ENCODE measurements around the gene PPP1R15A. TPM values are rescaled to one million over a fixed set of nuclear protein-coding genes. Genes with fewer than 3 reads are reported as not detected.
"Not testable (repeated sequence)": the region's sequence is repeated elsewhere in the genome, so short reads cannot be mapped to it uniquely, and the experiment has no call there.

The PPP1R15A gene
- total RNA-seq, 1 donor from 2014 or later, result 21.6 TPM

DNA sequence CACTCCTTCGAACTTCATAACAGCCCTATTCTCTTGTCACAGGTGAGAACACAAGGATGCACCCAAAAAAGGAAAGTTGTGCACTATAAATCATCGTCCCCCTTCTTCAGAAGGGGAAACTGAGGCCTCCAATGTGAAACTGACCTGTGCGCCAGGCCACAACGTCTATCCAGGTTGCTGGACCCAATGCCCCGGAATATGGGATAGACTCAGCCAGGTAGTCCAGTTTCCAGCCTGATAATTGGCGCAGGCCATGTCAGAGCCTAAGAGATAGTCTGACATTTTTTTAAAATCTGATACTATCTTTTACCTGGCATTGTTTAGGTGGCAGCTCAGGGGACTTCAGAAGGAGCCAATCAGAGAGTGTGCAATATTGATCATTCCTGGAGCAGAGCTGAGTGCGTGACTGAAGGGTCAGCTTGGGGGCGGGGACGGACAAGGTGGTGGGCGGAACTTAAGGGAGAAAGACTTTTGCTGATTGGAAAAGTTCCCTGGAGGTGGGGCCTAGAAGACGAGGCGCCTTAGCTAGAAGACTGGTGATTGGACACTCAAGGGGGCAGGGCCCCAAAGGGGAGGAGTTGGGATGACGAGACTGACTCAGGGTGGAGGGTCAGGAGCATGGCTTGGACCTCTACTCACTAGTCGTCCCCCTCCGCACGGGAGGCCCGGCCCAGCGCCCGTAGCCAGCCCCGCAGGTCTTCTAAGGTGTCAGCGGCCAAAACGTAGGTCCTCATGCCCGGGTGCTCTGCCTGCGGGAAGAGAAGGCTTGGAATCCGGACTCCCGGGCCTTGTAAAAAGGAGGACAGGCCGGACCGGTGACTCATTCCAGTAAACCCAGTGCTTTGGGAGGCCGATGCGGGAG, 12.3 kb upstream of the PPP1R15A start:
- no peak for DNase-seq (ENCODE audit: low read depth in 2 of 2)

- no peak for DNase-seq (ENCODE audit: low read depth in 2 of 2)
Measured at GRCh38 chr19:48861313-48861712, 10.9 kb upstream of the PPP1R15A start.

DNA sequence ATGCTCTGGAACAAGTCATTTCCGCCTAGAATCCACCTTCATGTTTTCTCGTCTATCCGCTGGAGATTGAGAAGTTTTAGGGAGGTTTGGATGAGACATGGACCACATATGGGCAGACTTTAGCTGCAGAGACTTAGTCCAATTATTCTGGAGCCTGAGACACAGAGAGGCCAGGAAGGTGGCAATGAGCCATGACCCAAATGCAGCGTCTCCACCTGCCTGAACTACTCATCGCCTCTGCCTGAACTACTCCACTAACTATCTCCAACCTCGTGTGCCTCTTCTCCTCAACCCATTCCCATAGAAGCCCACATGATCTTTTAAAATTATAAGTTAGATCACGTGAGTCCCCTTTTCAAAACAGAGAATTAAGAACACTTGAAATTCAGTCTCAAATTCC, 9.4 kb upstream of the PPP1R15A start:
- no peak for DNase-seq (ENCODE audit: low read depth in 2 of 2)

GRCh38 chr19:48866692-48867091, 5.5 kb upstream of the PPP1R15A start:
- DNase-seq (ENCODE audit: low read depth in 2 of 2), result no peak

GRCh38 chr19:48867123-48867745, 5.0 kb upstream of the PPP1R15A start:
- DNase-seq (ENCODE audit: low read depth in 2 of 2), result no peak

DNA sequence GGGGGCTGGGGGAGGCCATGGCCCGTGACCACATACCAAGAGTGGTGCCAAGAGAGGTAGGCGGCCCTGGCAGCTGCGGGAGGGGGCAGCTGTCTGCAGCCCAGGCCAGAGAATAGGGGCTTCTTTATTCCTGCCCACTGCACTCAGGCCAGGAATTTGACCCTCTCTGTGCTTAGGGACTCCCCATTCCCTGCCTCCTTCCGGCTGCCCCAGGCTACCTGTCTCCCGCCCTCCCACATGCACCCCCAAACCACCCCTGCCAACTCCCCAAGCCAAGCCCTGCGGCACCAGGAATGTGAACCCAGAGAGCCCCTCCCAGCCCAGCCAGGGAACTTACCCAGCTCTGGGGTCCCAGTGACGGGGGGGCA, 4.5 kb upstream of the PPP1R15A start:
- DNase-seq (ENCODE audit: low read depth in 2 of 2), result no peak

- peak in 1 of 2 donors; percentile 33 for DNase-seq (ENCODE audit: low read depth in 2 of 2)
Measured at GRCh38 chr19:48868114-48868886, 3.9 kb upstream of the PPP1R15A start, which contains the start of gene PLEKHA4. TSS of gene PLEKHA4 (minus strand) at chr19:48868617. CDS start at chr19:48867620, 997 bp downstream.

- no peak for DNase-seq (ENCODE audit: low read depth in 2 of 2)
Measured at GRCh38 chr19:48870048-48870447, 2.2 kb upstream of the PPP1R15A start.

DNA sequence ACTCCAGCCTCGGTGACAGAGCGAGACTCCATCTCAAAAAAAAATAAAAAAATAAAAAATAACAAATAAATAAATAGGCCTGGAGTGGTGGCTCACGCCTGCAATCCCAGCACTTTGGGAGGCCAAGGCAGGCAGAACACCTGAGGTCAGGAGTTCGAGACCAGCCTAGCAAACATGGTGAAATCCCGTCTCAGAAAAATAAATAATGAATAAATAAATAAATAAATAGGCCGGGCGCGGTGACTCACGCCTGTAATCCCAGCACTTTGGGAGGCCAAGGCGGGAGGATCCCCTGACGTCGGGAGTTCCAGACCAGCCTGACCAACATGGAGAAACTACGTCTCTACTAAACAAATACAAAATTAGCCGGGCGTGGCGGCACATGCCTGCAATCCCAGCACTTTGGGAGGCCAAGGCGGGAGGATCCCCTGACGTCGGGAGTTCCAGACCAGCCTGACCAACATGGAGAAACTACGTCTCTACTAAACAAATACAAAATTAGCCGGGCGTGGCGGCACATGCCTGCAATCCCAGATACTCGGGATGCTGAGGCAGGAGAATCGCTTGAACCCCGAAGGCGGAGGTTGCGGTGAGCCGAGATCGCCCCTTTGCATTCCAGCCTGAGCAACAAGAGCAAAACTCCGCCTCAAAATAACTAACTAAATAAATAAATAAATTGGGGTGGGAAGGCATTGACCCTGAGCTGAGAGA, 595 bp upstream of the PPP1R15A start:
- not testable (repeated sequence) for DNase-seq (ENCODE audit: low read depth in 2 of 2)

DNA sequence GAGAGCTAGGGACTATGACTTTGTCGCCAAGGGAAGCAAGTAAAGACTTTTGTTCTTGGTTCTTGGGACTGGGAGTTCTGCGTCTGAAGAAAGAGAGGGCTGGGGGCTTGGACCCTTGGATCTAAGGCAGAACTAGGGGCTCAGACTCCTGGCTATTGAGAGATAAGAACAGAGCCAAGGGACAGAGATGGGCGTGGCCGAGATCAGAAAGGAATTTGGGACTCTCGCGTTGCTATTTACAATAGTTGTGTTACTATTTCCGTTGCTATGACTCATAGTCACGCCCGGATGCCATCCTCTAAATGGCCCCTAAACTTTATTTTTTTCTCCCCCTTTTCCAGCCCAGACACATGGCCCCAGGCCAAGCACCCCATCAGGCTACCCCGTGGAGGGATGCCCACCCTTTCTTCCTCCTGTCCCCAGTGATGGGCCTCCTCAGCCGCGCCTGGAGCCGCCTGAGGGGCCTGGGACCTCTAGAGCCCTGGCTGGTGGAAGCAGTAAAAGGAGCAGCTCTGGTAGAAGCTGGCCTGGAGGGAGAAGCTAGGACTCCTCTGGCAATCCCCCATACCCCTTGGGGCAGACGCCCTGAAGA, 759 bp downstream of the PPP1R15A start:
- peak; percentile 94 to 97 for DNase-seq (ENCODE audit: low read depth in 2 of 2)

GRCh38 chr19:48873476-48874302, 1.5 kb downstream of the PPP1R15A start:
- peak in 1 of 2 donors; percentile 24 for DNase-seq (ENCODE audit: low read depth in 2 of 2)

GRCh38 chr19:48874303-48875135, 2.3 kb downstream of the PPP1R15A start:
- DNase-seq (ENCODE audit: low read depth in 2 of 2), result peak in 1 of 2 donors; percentile 69

- peak in 1 of 2 donors; percentile 82 for DNase-seq (ENCODE audit: low read depth in 2 of 2)
Measured at GRCh38 chr19:48876043-48876981, 4.1 kb downstream of the PPP1R15A start.

GRCh38 chr19:48877855-48878195, 5.6 kb downstream of the PPP1R15A start:
- no peak for DNase-seq (ENCODE audit: low read depth in 2 of 2)

DNA sequence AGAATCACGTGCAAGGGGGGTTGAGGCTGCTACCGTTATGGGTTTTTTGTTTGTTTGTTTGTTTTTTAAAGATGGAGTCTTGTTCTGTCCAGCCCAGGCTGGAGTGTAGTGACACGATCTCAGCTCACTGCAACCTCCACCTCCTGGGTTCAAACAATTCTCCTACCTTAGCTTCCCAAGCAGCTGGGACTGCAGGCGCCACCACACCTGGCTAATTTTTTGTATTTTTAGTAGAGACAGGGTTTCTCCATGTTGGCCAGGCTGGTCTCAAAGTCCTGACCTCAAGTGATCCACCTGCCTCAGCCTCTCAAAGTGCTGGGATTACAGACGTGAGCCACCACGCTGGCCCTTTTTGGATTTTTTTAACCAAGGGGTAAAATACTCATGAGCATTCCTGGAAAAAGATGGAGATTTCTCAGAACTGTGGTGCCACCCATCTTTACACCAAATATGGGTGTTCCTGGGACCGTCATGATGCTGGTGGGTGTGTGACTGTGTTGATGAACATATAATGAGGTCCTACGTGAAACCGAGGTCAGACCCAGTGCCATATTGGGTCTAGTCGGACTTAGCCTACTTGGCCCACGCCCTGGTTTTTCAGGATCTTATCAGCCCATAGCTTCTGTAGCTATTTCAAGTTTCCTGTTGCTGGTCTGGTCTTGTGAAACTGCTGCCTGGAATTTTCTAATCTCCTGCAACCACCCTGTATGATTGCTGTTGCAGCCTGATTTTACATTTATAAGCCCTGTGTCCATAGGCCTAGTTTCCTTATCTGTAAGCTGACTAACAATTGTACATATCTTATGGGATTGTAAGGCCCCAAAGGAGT, 6.2 kb downstream of the PPP1R15A start:
- no peak for DNase-seq (ENCODE audit: low read depth in 2 of 2)

DNA sequence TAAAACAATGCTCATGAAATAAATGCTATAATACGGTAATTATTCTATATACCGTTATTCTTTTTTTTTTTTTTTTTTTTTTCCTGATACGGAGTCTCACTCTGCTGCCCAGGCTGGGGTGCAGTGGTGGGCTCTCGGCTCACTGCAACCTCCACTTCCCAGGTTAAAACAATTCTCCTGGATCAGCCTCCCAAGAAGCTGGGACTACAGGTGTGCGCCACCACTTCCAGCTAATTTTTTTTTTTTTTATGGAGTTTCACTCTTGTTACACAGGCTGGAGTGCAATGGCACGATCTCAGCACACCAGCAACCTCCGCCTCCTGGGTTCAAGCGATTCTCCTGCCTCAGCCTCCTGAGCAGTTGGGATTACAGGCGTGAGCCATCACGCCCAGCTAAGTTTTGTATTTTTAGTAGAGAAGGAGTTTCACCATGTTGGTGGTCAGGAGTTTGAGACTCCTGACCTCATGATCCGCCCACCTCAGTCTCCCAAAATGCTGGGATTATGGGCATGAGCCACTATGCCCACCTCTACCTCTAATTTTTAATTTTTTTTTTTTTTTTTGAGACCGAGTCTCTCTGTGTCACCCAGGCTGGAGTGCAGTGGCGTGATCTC, 6.9 kb downstream of the PPP1R15A start:
- no peak for DNase-seq (ENCODE audit: low read depth in 2 of 2)

DNA sequence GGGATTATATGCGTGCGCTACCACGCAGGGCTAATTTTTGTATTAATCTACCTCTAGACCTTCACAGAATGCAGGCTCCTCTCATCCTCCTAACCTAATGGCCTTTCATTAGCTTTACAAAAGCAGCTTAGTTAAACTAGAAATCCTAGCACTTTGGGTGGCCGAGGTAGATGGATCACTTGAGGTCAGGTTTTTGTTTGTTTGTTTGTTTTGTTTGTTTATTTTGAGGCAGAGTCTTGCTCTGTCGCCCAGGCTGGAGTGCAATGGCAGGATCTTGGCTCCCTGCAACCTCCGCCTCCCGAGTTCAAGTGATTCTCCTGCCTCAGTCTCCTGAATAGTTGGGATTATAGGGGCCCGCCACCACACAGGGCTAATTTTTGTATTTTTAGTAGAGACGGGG, 7.5 kb downstream of the PPP1R15A start:
- not testable (repeated sequence) for DNase-seq (ENCODE audit: low read depth in 2 of 2)
